22Rv1 (cell line): Measurements from ENCODE around the gene FMN1.

Experiments
- CTCF ChIP-seq: fragments of 450-650 bp; IDR thresholded peaks from 2 replicates; pipeline ENCODE4 v1.5.1; 2017; ENCODE audit warnings: mild to moderate bottlenecking
- ZFX ChIP-seq: fragments of 450-650 bp; IDR thresholded peaks from 2 replicates; pipeline ENCODE4 v1.6.1; 2017; ENCODE audit warnings: antibody characterized with exemption, borderline replicate concordance

GRCh38 chr15:32796856-32797255 lies 397.7 kb downstream of the FMN1 start:
- TF ChIP-seq CTCF (no peak), ZFX (no peak)
